ENCODE data around the gene TMEM80. TPM values are rescaled to one million over a fixed set of nuclear protein-coding genes. Genes with fewer than 3 reads are reported as not detected.

Gene TMEM80
- total and polyA plus RNA-seq, 2 of the 4 experiments (the other 2 are of a cell fraction), result 5.6 to 21.7 TPM

DNA sequence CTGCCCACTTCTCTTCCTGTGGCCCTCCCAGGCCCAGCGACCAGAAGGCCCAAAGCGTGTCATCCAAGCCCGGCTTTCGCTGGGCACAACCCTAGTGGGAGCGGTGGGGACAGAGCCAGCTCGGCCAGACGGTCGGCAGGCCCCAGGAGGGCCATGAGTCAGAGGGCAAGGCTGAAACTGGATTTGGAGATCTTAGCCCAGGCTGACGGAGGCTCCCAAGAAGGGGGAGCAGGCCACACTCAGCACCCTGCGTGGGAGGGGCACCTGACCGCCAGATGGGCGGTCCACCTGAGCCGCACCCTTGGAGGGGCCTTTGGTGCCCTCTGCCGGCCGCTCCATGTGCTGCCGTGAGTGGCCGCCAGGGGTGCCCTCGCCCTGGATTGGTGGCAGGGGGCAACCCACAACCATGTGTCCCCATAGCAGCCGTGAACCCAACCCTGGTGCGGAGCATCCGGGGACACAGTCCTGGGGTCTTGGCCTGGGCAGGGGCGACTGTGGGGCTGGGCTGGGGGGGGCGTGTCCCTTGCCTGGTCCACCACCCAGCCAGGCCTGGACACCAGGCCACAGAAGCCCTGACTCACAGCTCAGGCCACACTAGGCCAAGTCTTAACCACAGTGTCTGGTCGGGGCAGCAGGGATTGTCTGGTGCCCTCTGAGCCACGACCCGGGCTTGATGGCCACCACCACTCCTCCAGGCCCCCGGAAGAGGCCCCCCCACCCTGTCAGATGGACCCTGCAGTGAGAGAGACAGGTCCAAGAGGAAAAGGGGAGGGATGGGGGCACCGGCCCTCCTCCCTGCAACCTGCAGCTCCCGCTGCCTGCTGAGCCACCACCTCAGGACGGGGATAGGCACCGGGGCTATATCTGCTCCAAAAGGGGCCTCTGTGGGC is 32.5 kb downstream of the TMEM80 start (continued):
- TF ChIP-seq USF2 (IDR thresholded peaks at IDR 0.05; ENCODE audit: low read depth, low read length), result peak; percentile 82
- peak; percentile 53 for TF ChIP-seq BHLHE40 (IDR thresholded peaks at IDR 0.05; ENCODE audit: low read depth, low read length)
- TF ChIP-seq RAD21 (IDR thresholded peaks at IDR 0.05; ENCODE audit: low read length), result peak; percentile 62
